Stimulated activated CD4-positive, alpha-beta T cell treated with anti-CD3 and anti-CD28 coated beads, Interleukin-15, amount 100 ng/mL, for 48 hours (primary cell): ENCODE measurements around the gene SH3RF1.

Experiments used
- DNase-seq, 2 donors: peaks; one replicate each; pipeline ENCODE4 v3.0.0-alpha.2; 2020; ENCODE audit warnings: low read depth in 2 of 2

SH3RF1 gene

GRCh38 chr4:169103966-169104412 lies 166.8 kb downstream of the SH3RF1 start:
- DNase-seq = no peak

- DNase-seq = no peak
Measured at GRCh38 chr4:169102026-169102425, 168.7 kb downstream of the SH3RF1 start.

- no peak for DNase-seq
Measured at GRCh38 chr4:169100670-169101101, 170.1 kb downstream of the SH3RF1 start.

- DNase-seq = no peak
Measured at GRCh38 chr4:169099771-169100180, 171.0 kb downstream of the SH3RF1 start.

- DNase-seq = no peak
Measured at GRCh38 chr4:169098969-169099690, 171.6 kb downstream of the SH3RF1 start.

- DNase-seq = no peak
Measured at GRCh38 chr4:169098532-169098931, 172.2 kb downstream of the SH3RF1 start.

- no peak for DNase-seq
Measured at GRCh38 chr4:169098054-169098497, 172.7 kb downstream of the SH3RF1 start.

- DNase-seq = no peak
Measured at GRCh38 chr4:169096221-169096620, 174.5 kb downstream of the SH3RF1 start.

- DNase-seq = no peak
Measured at GRCh38 chr4:169094656-169095231, 176.0 kb downstream of the SH3RF1 start.

- no peak for DNase-seq
Measured at GRCh38 chr4:169092889-169093522, 177.8 kb downstream of the SH3RF1 start.

- DNase-seq = no peak
Measured at GRCh38 chr4:169090484-169091215, 180.1 kb downstream of the SH3RF1 start.

GRCh38 chr4:169089004-169089403 lies 181.8 kb downstream of the SH3RF1 start:
- DNase-seq = no peak

- no peak for DNase-seq
Measured at GRCh38 chr4:169084954-169085353, 185.8 kb downstream of the SH3RF1 start.

- DNase-seq = no peak
Measured at GRCh38 chr4:169080981-169081380, 189.8 kb downstream of the SH3RF1 start.

GRCh38 chr4:169079942-169080827 lies 190.6 kb downstream of the SH3RF1 start:
- peak in 1 of 2 donors; percentile 12 for DNase-seq

GRCh38 chr4:169074117-169074516 lies 196.6 kb downstream of the SH3RF1 start:
- no peak for DNase-seq

GRCh38 chr4:169071747-169072146 lies 199.0 kb downstream of the SH3RF1 start:
- no peak for DNase-seq

- no peak for DNase-seq
Measured at GRCh38 chr4:169070895-169071218, 199.9 kb downstream of the SH3RF1 start.

GRCh38 chr4:169070071-169070894 lies 200.5 kb downstream of the SH3RF1 start:
- DNase-seq = no peak

GRCh38 chr4:169068423-169068822 lies 202.3 kb downstream of the SH3RF1 start:
- no peak for DNase-seq
